Breast epithelium (tissue), 3 donors: ENCODE results near the gene AIG1.

Source experiments
- CTCF ChIP-seq, 3 donors: fragments of 450-650 bp; IDR thresholded peaks; one replicate each; pipeline ENCODE4 v1.5.1; 2016 to 2017; ENCODE audit warnings: antibody characterized with exemption in 3 of 3, mild to moderate bottlenecking in 3 of 3, moderate library complexity in 3 of 3
- POLR2A ChIP-seq: fragments of 450-650 bp; IDR thresholded peaks from one replicate; pipeline ENCODE4 v1.6.1; 2016; ENCODE audit warnings: antibody characterized with exemption, mild to moderate bottlenecking, moderate library complexity
- POLR2AphosphoS5 ChIP-seq, 3 donors: sonication (generic); formaldehyde crosslinking; IDR thresholded peaks; one replicate each; pipeline ENCODE4 v1.6.1; 2017; ENCODE audit warnings: antibody characterized with exemption in 3 of 3

- TF ChIP-seq CTCF (IDR thresholded peaks at IDR 0.05) (no peak), POLR2AphosphoS5 (IDR thresholded peaks at IDR 0.05) (no peak), POLR2A (no peak)
Measured at GRCh38 chr6:143333081-143333480, 272.4 kb downstream of the AIG1 start.
